Mesodermal cell (in vitro differentiated cells): Measurements from ENCODE around the gene ANKDD1A.
A peak's percentile ranks its signal among the peaks of the same experiment; 100 is the strongest.

Experiments used
- H3K27ac ChIP-seq: 2 replicates; pipeline ENCODE4 v1.7.0; 2013; ENCODE audit warnings: mild to moderate bottlenecking, low read depth, low read length, moderate library complexity; ENCODE audit not compliant: severe bottlenecking
- H3K36me3 ChIP-seq: 2 replicates; pipeline ENCODE4 v1.7.1; 2013; ENCODE audit warnings: mild to moderate bottlenecking, low read length, moderate library complexity; ENCODE audit not compliant: control insufficient read depth, insufficient read depth
- H3K4me1 ChIP-seq: one replicate; pipeline ENCODE4 v1.7.1; 2013; ENCODE audit warnings: mild to moderate bottlenecking, low read length; ENCODE audit not compliant: insufficient read depth, control insufficient read depth, poor library complexity, severe bottlenecking
- H3K4me3 ChIP-seq: 2 replicates; pipeline ENCODE4 v1.7.0; 2013; ENCODE audit warnings: low read length, control low read depth, mild to moderate bottlenecking; ENCODE audit not compliant: insufficient read depth, poor library complexity, severe bottlenecking; ENCODE audit errors: extremely low read depth
- H3K9me3 ChIP-seq: 2 replicates; pipeline ENCODE4 v1.7.1; 2013; ENCODE audit warnings: mild to moderate bottlenecking, low read length, moderate library complexity; ENCODE audit not compliant: control insufficient read depth
- WGBS, 2 experiments: methylation state at CpG; one replicate each; pipeline ENCODE4 v1.1.5; 2013; ENCODE audit warnings: missing lambda C conversion rate in 2 of 2; ENCODE audit not compliant: insufficient coverage in 2 of 2; 5-methylcytosine and 5-hydroxymethylcytosine counted together

Gene ANKDD1A

DNA sequence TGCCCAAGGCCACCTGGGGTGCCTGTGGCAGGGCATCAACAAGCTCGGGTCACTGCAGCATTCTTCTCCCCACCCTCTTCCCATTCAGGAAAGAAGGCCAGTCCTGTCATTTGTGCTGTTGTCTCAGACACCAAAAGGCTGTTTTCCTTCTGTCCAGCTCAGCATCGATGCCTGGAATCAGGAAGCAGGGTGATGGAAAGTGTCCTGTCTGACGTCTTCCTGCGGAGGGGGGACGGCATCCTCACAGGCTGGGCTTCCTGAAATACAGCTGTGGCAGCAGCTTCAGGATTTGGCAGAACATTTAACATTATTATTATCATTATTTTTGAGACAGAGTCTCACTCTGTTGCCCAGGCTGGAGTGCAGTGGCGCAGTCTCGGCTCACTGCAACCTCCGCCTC is 33.0 kb upstream of the ANKDD1A start:
- Histone ChIP-seq H3K4me1 (peaks cover 21% of the 10 kb centered on the region), H3K4me3 (no peak overlapping the region), H3K9me3 (no peaks in the 10 kb centered on the region), H3K27ac (no peak overlapping the region), H3K36me3 (no peaks in the 10 kb centered on the region)
- 70 to 85% methylated on average over 4 to 6 of the region's 8 CpGs for WGBS, 2 experiments

DNA sequence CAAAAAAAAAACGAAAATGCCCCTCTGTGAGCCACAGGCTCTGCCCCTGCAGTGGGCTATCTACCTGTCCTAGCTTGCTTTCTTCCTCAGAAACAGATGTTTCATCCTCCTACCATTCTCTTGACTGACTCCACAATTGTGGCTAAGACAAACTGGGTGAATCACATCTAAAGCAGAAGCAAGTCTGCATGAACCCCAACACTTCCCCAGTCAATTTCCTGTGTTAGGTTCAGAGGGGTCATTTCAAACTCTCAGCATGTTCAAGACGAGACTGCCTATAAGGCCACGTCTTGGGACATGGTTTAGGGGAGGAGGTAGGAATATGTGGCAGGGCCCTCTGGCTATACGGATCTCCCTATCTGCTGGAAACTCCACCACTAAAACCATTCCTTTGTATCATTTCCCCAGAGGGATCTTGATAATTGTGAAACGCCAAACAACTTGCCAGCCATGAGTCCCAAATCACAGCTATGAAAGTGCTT is 28.6 kb upstream of the ANKDD1A start:
- Histone ChIP-seq H3K4me1 (peaks cover 11% of the 10 kb centered on the region), H3K4me3 (no peak overlapping the region), H3K27ac (no peak overlapping the region), H3K9me3 (no peaks in the 10 kb centered on the region), H3K36me3 (no peaks in the 10 kb centered on the region)
- WGBS, 2 experiments = 22 to 33% methylated on average over 1 of the region's 5 CpGs

GRCh38 chr15:64883997-64884511 is 27.6 kb upstream of the ANKDD1A start:
- Histone ChIP-seq H3K36me3 (no peaks in the 10 kb centered on the region), H3K4me1 (peaks cover 11% of the 10 kb centered on the region), H3K27ac (no peak overlapping the region), H3K9me3 (no peaks in the 10 kb centered on the region), H3K4me3 (no peak overlapping the region)
- WGBS, 2 experiments = 67 to 70% methylated on average over 10 of the region's 10 CpGs

- WGBS, 2 experiments = 100% methylated on average over 2 of the region's 5 CpGs; no CpG with 5 or more reads in 1 of the 2 experiments
- Histone ChIP-seq H3K4me1 (peaks cover 11% of the 10 kb centered on the region), H3K9me3 (no peaks in the 10 kb centered on the region), H3K27ac (no peak overlapping the region), H3K36me3 (no peaks in the 10 kb centered on the region), H3K4me3 (no peak overlapping the region)
Measured at GRCh38 chr15:64884679-64885078, 27.0 kb upstream of the ANKDD1A start.

DNA sequence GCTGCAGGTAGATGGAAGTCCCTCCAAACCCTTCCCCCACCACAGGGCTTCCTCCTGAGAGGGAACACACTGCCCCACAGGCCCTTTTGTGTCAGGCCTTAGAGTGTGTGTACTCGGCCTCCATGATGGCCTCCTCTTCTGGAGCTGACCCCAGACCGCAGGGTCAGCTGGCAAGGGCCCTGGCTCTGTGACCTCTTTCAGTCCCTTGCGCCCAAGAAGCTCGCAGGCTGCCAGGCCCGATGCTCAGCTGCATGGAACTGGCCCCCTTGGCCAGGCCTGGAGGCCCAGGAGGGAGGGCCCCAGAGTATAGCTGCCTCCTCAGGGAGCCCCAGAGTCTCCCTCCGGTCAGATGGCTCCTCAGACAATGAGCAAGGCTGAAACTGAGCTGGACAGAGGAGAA is 23.4 kb upstream of the ANKDD1A start:
- WGBS, 2 experiments = 87 to 89% methylated on average over 6 of the region's 6 CpGs
- Histone ChIP-seq H3K27ac (no peak overlapping the region), H3K36me3 (no peaks in the 10 kb centered on the region), H3K4me3 (no peak overlapping the region), H3K4me1 (peaks cover 12% of the 10 kb centered on the region), H3K9me3 (no peaks in the 10 kb centered on the region)

- H3K9me3 ChIP-seq = no peaks in the 10 kb centered on the region
- H3K4me3 ChIP-seq = no peak overlapping the region
- H3K4me1 ChIP-seq = peaks cover 28% of the 10 kb centered on the region
- H3K27ac ChIP-seq = no peak overlapping the region
- no peaks in the 10 kb centered on the region for H3K36me3 ChIP-seq
Measured at GRCh38 chr15:64891561-64891960, 20.1 kb upstream of the ANKDD1A start.

- H3K27ac ChIP-seq = no peak overlapping the region
Measured at GRCh38 chr15:64892847-64893403, 18.8 kb upstream of the ANKDD1A start.

GRCh38 chr15:64893481-64894394 is 18.0 kb upstream of the ANKDD1A start:
- H3K9me3 ChIP-seq = no peaks in the 10 kb centered on the region
- 38 to 44% methylated on average over 40 to 42 of the region's 44 CpGs for WGBS, 2 experiments
- H3K4me1 ChIP-seq = peaks cover 40% of the 10 kb centered on the region
- peak overlapping the region; percentile 84 for H3K27ac ChIP-seq
- H3K4me3 ChIP-seq = peak overlapping the region; percentile 21
- no peaks in the 10 kb centered on the region for H3K36me3 ChIP-seq

More at GRCh38 chr15:64892847-64893403, 18.8 kb upstream of the ANKDD1A start:
- Histone ChIP-seq H3K36me3 (no peaks in the 10 kb centered on the region), H3K4me1 (peaks cover 40% of the 10 kb centered on the region), H3K9me3 (no peaks in the 10 kb centered on the region), H3K4me3 (no peak overlapping the region)
- WGBS, 2 experiments = 94 to 98% methylated on average over 3 to 8 of the region's 8 CpGs

DNA sequence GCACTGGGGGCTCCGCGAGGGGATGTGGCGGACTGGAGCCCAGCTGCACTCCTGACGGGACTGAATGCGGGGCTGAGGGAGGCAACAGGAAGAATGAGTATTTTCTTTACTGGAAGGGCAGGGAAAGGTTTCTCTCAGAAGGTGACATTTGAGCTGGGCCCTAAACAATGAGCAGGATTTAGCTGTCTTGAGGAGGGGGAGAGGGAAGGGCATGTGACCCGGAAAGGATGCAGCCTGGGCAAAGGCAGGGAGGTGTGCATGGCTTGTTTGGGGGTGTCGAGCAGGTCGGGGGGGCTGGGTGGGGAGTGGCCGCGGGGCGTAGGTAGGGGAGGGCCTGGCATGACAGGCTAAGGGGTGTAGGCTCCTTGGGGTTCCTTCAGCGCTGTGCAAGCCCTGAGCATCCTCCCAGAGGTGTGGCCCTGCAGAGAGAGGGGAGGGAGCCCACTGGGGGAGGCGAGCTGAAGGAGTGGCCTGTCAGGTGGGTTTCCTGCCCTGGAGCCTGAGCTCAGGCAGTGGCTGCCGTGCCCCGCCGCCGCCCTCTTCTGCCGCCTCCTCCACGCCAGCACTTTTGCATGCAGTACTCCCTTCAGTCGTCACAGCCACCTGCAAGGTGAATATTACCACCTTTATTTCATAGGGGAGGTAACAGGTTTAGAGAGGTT is 17.2 kb upstream of the ANKDD1A start:
- peak overlapping the region; percentile 84 for H3K27ac ChIP-seq
- peak overlapping the region; percentile 21 for H3K4me3 ChIP-seq

DNA sequence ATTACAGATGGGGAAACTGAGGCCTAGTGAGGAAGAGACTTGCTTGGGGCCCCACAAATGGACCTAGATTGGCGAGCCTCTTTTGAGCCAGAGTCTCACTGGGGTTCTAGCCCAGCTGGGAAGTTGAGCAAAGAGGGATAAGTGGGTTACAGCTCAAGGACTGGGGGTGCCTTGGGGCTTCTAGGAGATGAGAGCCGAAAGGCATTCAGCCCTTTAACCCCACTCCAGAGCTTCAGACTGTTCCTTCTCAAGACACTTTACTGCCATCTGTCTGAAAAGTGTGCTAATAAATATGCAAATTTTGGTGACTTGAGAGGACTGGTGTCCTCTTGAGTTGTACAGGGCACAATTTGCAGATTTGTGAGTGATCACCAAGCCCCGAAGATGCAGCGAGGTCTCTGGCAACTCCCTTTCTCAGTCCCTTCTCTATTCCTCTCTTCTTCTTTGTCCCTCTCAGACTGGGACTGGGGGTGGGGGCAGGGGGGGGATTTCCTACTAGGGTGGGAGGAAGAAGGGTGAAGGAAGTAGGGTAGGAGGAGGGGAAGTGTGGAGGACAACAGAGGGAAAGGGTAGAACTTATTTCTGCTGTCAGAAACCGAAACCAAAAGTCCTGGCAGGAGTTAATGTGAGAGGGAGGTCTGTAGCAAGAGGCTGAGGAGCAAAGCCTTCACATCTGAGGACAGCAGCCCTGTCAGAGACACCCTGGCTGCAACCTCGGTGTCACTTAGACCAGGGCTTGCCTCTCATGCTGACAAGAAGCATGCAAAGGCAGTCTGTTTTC is 16.2 kb upstream of the ANKDD1A start:
- no peaks in the 10 kb centered on the region for H3K9me3 ChIP-seq
- no peak overlapping the region for H3K4me3 ChIP-seq
- H3K36me3 ChIP-seq = no peaks in the 10 kb centered on the region
- 76 to 87% methylated on average over 3 of the region's 6 CpGs for WGBS, 2 experiments
- peaks cover 40% of the 10 kb centered on the region for H3K4me1 ChIP-seq
- peak overlapping the region; percentile 17 for H3K27ac ChIP-seq

More for the DNA sequence above, 17.2 kb upstream of the ANKDD1A start:
- Histone ChIP-seq H3K9me3 (no peaks in the 10 kb centered on the region), H3K4me1 (peaks cover 40% of the 10 kb centered on the region), H3K36me3 (no peaks in the 10 kb centered on the region)
- 32 to 52% methylated on average over 10 to 17 of the region's 20 CpGs for WGBS, 2 experiments
